WI38 (cell line): ENCODE measurements around the gene EFNA5.

Experiments used
- H3K4me3 ChIP-seq: 2 replicates; pipeline ENCODE4 v1.5.1; 2011; ENCODE audit warnings: low read depth, mild to moderate bottlenecking, control low read depth, low read length
- TF ChIP-seq, protein P1 (sequence below): IDR thresholded peaks from 2 replicates; pipeline ENCODE4 v1.5.1; 2012; ENCODE audit warnings: low read depth, mild to moderate bottlenecking, control low read depth, low read length

EFNA5 gene

DNA sequence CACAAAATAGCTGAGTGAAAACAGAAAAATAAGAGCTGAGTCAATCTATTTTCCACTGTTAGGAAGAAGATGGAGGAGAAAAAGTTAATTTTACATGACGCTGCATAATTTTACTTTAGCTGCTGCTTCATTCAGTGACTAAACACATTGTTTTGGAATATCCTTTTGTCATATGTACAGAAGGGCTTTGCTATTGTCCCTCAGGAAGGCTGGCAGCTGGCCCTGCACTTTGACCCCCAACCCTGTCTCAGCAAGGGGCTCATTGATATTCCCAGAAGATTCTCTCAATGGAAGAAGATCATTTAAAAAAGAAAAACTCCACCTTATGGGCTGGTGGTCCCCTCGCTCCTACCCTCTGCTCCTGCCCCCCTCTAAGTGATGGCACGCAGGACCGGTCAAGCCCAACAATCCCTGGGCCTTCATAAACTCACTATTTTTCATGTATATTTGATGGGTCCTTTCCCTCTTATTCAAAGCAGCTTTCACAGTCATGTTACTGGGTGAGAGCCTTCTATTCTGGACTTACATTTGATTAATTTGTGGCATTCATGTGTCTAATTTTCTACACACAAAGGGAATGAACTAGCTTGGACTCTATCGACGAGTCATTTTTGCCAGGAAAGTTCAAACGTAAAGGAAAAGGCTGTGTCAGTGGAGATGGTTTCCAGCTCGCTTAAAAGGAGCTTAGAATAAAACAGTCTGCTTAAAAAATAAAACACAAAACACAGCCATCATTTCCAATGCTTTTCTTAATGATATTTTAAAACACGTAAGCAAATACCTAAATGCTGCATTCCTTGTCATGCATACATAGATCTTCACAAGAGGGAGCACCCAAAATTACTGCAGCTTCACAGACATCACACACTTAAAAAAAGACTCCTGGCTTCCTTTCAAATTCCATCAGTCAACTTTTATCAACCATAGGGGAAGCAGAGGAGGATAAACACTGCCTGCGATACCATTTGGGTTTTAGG lies 104.7 kb downstream of the EFNA5 start:
- no peak overlapping the region for H3K4me3 ChIP-seq
- TF ChIP-seq, protein P1, sequence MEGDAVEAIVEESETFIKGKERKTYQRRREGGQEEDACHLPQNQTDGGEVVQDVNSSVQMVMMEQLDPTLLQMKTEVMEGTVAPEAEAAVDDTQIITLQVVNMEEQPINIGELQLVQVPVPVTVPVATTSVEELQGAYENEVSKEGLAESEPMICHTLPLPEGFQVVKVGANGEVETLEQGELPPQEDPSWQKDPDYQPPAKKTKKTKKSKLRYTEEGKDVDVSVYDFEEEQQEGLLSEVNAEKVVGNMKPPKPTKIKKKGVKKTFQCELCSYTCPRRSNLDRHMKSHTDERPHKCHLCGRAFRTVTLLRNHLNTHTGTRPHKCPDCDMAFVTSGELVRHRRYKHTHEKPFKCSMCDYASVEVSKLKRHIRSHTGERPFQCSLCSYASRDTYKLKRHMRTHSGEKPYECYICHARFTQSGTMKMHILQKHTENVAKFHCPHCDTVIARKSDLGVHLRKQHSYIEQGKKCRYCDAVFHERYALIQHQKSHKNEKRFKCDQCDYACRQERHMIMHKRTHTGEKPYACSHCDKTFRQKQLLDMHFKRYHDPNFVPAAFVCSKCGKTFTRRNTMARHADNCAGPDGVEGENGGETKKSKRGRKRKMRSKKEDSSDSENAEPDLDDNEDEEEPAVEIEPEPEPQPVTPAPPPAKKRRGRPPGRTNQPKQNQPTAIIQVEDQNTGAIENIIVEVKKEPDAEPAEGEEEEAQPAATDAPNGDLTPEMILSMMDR, result no peak

DNA sequence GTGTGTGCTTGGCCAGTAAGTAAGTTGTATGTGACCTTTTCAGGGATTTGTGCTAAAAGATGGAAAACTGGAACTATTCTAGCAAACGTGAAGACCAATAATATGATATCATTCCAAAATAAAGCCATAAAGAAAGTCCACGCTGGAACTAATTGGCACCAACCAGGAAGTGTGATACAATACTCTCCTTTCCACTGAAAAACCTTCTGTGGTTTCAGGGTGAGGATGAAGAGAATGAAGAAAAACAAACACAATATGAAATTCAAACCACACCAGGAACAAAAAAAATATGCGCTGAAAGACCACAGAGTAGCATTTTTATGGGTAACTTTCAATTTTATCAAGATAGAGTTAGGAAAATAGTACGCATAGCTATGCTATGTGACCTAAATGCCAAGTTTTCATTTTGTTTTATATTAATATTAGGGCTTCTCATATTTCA lies 105.8 kb downstream of the EFNA5 start:
- TF ChIP-seq, protein P1, result no peak

DNA sequence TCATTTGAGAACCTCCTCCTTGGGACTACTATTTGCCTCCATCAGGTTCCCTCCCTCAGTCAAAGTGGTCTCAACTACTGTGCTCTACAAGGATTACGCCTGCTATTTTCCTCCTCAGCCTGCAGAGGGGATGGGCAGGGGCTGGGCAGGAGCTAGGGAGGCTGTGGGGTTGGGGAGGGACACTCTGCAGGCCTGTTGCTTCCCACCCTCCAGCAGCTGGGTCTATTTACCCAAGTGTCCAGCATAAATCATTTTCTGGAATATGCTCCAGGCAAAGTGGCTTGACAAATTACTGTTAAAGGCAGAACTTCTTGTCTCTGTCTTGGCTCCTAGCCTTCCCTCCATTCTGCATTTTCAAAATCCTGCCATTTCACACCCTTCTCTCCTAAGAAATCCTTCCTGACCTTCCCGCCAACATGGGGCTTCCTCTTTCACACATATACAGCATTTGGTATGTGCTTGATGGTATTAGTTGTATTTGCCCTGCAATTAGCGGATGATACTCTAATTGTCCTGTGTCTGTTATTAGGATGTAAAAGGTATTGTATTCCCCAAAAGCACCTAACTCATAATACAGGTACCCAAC lies 106.7 kb downstream of the EFNA5 start:
- TF ChIP-seq, protein P1, result no peak
- H3K4me3 ChIP-seq, result no peak overlapping the region

More for the DNA sequence above, 105.8 kb downstream of the EFNA5 start:
- H3K4me3 ChIP-seq, result no peak overlapping the region

DNA sequence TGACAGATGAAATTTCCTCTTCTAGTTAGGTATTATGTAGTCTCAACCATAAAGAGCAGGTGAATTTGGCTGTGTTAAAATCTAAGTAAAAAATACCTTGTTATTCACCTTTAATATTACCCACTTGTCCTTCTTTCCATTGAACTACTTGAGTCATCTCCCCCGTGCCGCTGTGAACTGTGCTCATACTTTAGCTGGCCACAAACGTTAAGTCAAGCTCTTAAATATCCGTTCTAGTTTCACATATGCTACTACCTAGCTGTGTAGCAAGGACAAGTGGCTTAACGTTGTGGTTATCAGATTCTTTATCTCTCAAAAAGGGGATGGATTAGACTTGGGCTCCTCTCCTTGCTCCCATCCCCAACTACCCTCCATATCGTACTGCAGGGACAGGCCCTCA lies 110.4 kb downstream of the EFNA5 start:
- H3K4me3 ChIP-seq, result no peak overlapping the region

DNA sequence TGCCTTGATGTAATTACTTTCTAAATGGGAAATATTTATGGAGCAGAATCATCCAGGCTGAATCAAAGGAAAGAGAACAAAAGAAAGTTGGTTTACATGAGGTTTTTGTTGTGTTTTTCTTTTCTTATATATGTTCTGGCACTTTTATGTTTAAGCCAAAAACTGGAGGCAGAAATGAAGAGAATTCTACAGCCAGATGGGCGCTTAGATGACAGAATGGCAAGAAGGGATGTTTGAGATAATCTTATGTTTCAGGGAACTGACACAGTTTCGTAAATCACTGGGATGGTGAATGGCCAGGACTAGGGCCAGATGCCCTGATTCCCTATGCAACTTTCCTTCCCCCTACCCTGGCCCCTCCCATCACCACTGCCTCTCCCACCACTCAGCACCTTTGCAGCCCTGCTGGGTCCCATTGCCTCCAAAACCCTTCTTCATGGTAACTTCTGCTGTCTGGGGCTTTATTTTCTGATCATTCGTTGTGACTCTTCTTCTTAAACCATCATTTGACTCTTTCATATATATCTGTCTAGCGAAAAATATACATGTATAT lies 111.8 kb downstream of the EFNA5 start:
- no peak overlapping the region for H3K4me3 ChIP-seq
- TF ChIP-seq, protein P1, result no peak

More for the DNA sequence above, 110.4 kb downstream of the EFNA5 start:
- TF ChIP-seq, protein P1, result no peak

DNA sequence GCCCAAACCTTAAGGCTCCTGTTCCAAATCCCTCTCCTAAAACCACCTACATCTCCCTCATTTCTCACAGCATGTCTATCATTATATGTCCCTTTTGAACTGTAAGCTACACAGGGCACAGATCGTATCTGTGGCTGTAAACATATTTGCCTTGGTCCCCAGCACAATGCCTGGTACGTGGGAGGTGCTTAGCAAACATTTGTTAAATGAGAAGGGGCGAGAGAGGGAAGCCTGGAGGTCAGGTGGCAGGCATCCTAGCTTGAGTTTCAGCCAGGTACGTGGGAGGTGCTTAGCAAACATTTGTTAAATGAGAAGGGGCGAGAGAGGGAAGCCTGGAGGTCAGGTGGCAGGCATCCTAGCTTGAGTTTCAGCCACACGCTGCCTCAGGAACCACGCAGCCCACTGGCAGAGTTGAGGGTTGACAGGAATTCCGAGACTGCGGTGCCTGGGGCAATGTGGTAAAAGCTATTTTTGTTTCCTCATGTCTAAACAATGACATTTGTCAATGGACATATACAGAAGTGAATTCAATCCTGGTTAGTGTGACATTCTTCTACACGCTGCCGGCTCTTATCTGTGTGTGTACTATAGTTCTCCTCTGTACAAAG lies 113.6 kb downstream of the EFNA5 start:
- H3K4me3 ChIP-seq, result no peak overlapping the region
- TF ChIP-seq, protein P1, result no peak

DNA sequence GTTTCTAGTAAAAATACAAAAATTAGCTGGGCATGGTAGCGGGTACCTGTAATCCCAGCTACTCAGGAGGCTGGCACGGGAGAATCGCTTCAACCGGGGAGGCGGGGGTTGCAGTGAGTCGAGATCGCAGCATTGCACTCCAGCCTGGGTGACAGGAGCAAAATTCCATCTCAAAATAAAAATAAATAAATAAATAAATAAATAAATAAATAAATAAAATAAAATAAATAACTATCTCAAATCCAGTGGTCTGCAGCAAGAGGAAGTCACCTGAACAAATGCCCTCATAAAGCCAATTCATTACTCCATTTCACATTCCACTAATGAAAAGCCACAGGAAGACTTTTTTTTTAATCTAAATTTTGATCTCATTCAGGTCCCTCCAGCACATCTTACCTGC lies 114.2 kb downstream of the EFNA5 start:
- H3K4me3 ChIP-seq, result no peak overlapping the region
- TF ChIP-seq, protein P1, result no peak
